ENCODE results near the gene TIMP3. TPM values are rescaled to one million over a fixed set of nuclear protein-coding genes. Genes with fewer than 3 reads are reported as not detected.

Gene TIMP3
- total RNA-seq, 2 donors from 2014 or later, result 6.3 to 17.1 TPM

DNA sequence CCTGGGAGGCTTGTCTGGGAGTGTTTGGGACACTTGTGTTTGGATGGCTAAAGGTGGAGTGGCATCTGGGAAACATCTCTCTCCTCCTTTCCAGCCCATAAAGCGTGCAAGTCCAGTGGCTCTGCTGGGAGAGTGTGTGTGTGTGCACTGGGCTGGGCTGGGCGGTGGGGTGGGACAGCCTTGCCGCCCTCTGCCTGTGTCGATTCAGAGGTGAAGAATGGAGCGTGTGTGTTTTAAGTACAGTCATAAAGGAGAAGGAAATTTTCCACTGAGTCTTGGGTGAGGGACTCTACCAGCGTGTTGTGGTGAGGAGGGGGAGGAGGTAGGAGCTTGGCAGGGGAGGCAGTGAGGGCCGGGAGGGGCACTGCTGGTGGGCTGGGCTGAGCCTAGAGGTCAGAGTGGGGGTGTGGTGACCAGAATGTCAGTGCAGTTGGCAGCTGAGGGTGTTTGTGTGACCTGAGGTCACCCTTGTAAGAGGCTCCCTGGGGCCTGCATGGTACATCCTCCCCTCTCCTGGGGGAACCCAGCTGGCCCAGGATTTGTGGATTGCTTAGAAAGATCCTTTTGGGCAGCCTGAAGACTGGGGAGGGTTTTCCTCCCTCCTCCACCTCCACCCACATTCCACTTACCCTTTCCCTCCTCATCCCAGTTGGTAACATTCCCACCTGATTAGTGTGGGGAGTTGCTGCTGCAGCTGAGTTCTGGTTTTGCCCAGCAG lies 1.7 kb downstream of the TIMP3 start:
- Mint-ChIP-seq H3K4me3 (peak overlapping the region; percentile 74), H3K27me3 (ENCODE audit: insufficient read depth) (peaks cover 17% of the 10 kb centered on the region), H3K27ac (peak overlapping the region; percentile 32), H3K36me3 (ENCODE audit: low read depth) (peaks cover 3% of the 10 kb centered on the region), H3K4me1 (peaks cover 38% of the 10 kb centered on the region), H3K9me3 (no peaks in the 10 kb centered on the region)
- TF ChIP-seq, protein P1, sequence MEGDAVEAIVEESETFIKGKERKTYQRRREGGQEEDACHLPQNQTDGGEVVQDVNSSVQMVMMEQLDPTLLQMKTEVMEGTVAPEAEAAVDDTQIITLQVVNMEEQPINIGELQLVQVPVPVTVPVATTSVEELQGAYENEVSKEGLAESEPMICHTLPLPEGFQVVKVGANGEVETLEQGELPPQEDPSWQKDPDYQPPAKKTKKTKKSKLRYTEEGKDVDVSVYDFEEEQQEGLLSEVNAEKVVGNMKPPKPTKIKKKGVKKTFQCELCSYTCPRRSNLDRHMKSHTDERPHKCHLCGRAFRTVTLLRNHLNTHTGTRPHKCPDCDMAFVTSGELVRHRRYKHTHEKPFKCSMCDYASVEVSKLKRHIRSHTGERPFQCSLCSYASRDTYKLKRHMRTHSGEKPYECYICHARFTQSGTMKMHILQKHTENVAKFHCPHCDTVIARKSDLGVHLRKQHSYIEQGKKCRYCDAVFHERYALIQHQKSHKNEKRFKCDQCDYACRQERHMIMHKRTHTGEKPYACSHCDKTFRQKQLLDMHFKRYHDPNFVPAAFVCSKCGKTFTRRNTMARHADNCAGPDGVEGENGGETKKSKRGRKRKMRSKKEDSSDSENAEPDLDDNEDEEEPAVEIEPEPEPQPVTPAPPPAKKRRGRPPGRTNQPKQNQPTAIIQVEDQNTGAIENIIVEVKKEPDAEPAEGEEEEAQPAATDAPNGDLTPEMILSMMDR (conservative IDR thresholded peaks at IDR 0.05), result no peak
- Histone ChIP-seq H3K4me3 (ENCODE audit: low read length) (peak overlapping the region; percentile 88), H3K9ac (ENCODE audit: extremely low read depth, low read length, poor library complexity, severe bottlenecking) (peak overlapping the region; percentile 35), H3K27me3 (ENCODE audit: control insufficient read depth, insufficient read depth, low read length, poor library complexity, severe bottlenecking) (no peaks in the 10 kb centered on the region), H3K4me1 (ENCODE audit: control insufficient read depth, insufficient read depth, low read length) (peaks cover 3% of the 10 kb centered on the region), H3K36me3 (ENCODE audit: control insufficient read depth, insufficient read depth, low read length) (peaks cover 9% of the 10 kb centered on the region), H3K27ac (ENCODE audit: low read depth, low read length) (no peak overlapping the region), H3K9me3 (ENCODE audit: control insufficient read depth, low read length) (no peaks in the 10 kb centered on the region)
- DNase-seq, result peak; percentile 67
- WGBS, 2 experiments (ENCODE audit: insufficient coverage in 1 of 2, insufficient read length in 1 of 2), result 42 to 62% methylated on average over 5 to 7 of the region's 7 CpGs

DNA sequence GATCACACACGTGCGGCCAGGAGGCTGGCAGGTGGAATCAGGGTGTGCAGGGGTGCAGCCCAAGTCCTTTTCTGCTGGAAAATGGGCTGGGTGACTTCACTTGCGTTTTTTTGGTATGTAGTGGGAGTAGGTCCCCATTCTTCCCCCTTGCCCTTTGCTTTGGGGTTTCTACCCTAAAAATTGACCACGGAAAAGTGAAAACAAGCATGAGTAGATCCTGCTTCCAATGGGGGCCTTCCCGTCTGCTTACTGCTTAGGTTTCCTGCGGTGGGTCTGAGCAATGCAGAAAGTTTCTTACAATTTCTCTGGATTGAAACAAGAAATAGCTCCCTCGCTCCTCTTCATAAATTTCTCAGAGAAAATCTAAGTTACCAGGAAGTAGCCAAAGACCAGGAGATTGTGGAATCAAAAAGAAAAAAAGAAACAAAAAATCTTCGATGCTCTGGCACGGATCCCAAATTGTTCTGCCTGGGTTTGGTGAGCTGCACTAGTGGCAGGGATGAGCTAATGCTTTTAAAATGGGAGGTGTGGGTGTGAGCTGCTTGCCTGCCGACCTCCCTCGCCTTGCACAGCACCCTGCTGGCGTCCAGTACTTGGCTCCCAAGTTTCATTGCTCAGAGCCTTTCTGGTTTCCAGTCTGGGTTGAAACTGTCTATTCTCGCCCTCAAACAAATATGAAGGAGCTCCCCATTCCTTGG lies 2.4 kb downstream of the TIMP3 start:
- no peak overlapping the region for H3K27ac ChIP-seq (ENCODE audit: low read depth, low read length)

DNA sequence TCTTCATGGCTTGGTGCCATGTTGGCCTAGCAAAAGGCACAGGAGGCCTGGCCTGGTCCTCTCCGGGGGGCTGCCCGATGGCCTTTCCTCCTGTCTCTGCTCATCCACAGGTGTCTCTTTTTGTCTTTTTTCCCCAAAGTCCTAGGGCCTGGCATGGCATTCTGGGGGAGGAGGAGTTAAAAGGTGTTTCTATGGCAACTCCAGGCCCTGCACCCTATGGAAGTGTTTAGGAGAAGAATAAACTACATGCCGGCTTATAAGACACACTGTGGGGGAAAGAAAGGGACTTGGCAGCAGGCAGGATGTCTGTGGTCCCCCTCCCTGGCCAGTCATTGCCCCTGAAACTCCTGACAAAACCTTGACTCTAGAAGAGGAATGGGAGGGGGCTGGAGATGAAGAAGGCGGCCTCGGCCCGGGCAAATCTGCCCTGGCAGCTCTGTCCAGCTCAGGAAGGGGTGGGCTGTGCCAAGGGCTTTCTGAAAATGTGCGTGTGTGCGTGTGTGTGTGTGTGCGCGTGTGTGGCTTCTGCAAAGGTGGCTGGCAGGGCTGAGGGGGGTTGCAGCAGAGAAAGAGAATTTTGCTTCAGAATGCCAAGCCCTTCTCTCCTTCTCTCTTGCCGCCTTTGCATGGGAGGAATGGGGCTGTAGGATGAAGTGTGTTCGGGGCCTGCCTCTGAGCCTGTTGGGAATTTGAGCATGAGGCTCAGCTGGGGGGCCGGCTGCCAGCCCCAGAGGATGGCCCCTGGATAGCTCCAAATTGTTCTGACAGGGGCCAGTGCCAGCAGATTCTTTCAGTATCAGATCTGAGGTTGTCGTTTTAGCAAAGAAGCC lies 3.2 kb downstream of the TIMP3 start:
- peaks cover 45% of the 10 kb centered on the region for H3K4me1 Mint-ChIP-seq
- Histone ChIP-seq H3K9ac (ENCODE audit: extremely low read depth, low read length, poor library complexity, severe bottlenecking) (no peak overlapping the region), H3K27me3 (ENCODE audit: control insufficient read depth, insufficient read depth, low read length, poor library complexity, severe bottlenecking) (no peaks in the 10 kb centered on the region), H3K9me3 (ENCODE audit: control insufficient read depth, low read length) (no peaks in the 10 kb centered on the region), H3K4me1 (ENCODE audit: control insufficient read depth, insufficient read depth, low read length) (peaks cover 9% of the 10 kb centered on the region), H3K27ac (ENCODE audit: low read depth, low read length) (no peak overlapping the region), H3K36me3 (ENCODE audit: control insufficient read depth, insufficient read depth, low read length) (peaks cover 11% of the 10 kb centered on the region), H3K4me3 (ENCODE audit: low read length) (no peak overlapping the region)
- peak overlapping the region; percentile 74 for H3K4me3 Mint-ChIP-seq
- no peaks in the 10 kb centered on the region for H3K9me3 Mint-ChIP-seq
- TF ChIP-seq, protein P1 (conservative IDR thresholded peaks at IDR 0.05), result no peak
- H3K27me3 Mint-ChIP-seq (ENCODE audit: insufficient read depth), result peaks cover 14% of the 10 kb centered on the region
- whole genome bisulfite sequencing, 2 experiments (ENCODE audit: insufficient coverage in 1 of 2, insufficient read length in 1 of 2), result 79 to 84% methylated on average over 5 to 13 of the region's 14 CpGs
- H3K36me3 Mint-ChIP-seq (ENCODE audit: low read depth), result peaks cover 3% of the 10 kb centered on the region
- H3K27ac Mint-ChIP-seq, result peak overlapping the region; percentile 15
- DNase-seq, result no peak

More for the DNA sequence above, 2.4 kb downstream of the TIMP3 start:
- peaks cover 38% of the 10 kb centered on the region for H3K4me1 Mint-ChIP-seq
- H3K4me3 Mint-ChIP-seq, result peak overlapping the region; percentile 74
- no peak overlapping the region for H3K9ac ChIP-seq (ENCODE audit: extremely low read depth, low read length, poor library complexity, severe bottlenecking)
- H3K4me3 ChIP-seq (ENCODE audit: low read length), result peak overlapping the region; percentile 88
- peaks cover 14% of the 10 kb centered on the region for H3K27me3 Mint-ChIP-seq (ENCODE audit: insufficient read depth)
- H3K27me3 ChIP-seq (ENCODE audit: control insufficient read depth, insufficient read depth, low read length, poor library complexity, severe bottlenecking), result no peaks in the 10 kb centered on the region
- H3K36me3 ChIP-seq (ENCODE audit: control insufficient read depth, insufficient read depth, low read length), result peaks cover 11% of the 10 kb centered on the region
- H3K9me3 Mint-ChIP-seq, result no peaks in the 10 kb centered on the region
- peaks cover 3% of the 10 kb centered on the region for H3K4me1 ChIP-seq (ENCODE audit: control insufficient read depth, insufficient read depth, low read length)
- H3K36me3 Mint-ChIP-seq (ENCODE audit: low read depth), result peaks cover 3% of the 10 kb centered on the region
- TF ChIP-seq, protein P1 (conservative IDR thresholded peaks at IDR 0.05), result no peak
- no peaks in the 10 kb centered on the region for H3K9me3 ChIP-seq (ENCODE audit: control insufficient read depth, low read length)
- H3K27ac Mint-ChIP-seq, result peak overlapping the region; percentile 15
- no peak for DNase-seq
- WGBS, 2 experiments (ENCODE audit: insufficient coverage in 1 of 2, insufficient read length in 1 of 2), result 79 to 80% methylated on average over 10 to 13 of the region's 13 CpGs
